Measurements from ENCODE around the gene CDKN1C.

The CDKN1C gene

GRCh38 chr11:2846470-2846869 is 39.1 kb downstream of the CDKN1C start:
- DNase-seq (ENCODE audit: low read depth): no peak

GRCh38 chr11:2846056-2846455 is 39.5 kb downstream of the CDKN1C start:
- no peak for DNase-seq (ENCODE audit: low read depth)

GRCh38 chr11:2844996-2845395 is 40.6 kb downstream of the CDKN1C start:
- DNase-seq (ENCODE audit: low read depth): no peak

- no peak for DNase-seq (ENCODE audit: low read depth)
Measured at GRCh38 chr11:2844116-2844842, 41.3 kb downstream of the CDKN1C start.

GRCh38 chr11:2843551-2843950 is 42.0 kb downstream of the CDKN1C start:
- no peak for DNase-seq (ENCODE audit: low read depth)

- DNase-seq (ENCODE audit: low read depth): no peak
Measured at GRCh38 chr11:2842876-2843275, 42.7 kb downstream of the CDKN1C start.

- DNase-seq (ENCODE audit: low read depth): no peak
Measured at GRCh38 chr11:2841411-2842190, 44.0 kb downstream of the CDKN1C start.

- DNase-seq (ENCODE audit: low read depth): no peak
Measured at GRCh38 chr11:2839395-2839943, 46.1 kb downstream of the CDKN1C start.

- DNase-seq (ENCODE audit: low read depth): no peak
Measured at GRCh38 chr11:2838676-2839294, 46.8 kb downstream of the CDKN1C start.

GRCh38 chr11:2838091-2838490 is 47.5 kb downstream of the CDKN1C start:
- DNase-seq (ENCODE audit: low read depth): no peak

GRCh38 chr11:2837651-2838050 is 47.9 kb downstream of the CDKN1C start:
- DNase-seq (ENCODE audit: low read depth): no peak

GRCh38 chr11:2837096-2837601 is 48.4 kb downstream of the CDKN1C start:
- no peak for DNase-seq (ENCODE audit: low read depth)

- DNase-seq (ENCODE audit: low read depth): no peak
Measured at GRCh38 chr11:2836315-2837095, 49.1 kb downstream of the CDKN1C start.

GRCh38 chr11:2835751-2836150 is 49.8 kb downstream of the CDKN1C start:
- DNase-seq (ENCODE audit: low read depth): no peak

- DNase-seq (ENCODE audit: low read depth): no peak
Measured at GRCh38 chr11:2835296-2835695, 50.3 kb downstream of the CDKN1C start.

- DNase-seq (ENCODE audit: low read depth): no peak
Measured at GRCh38 chr11:2834503-2835273, 50.9 kb downstream of the CDKN1C start.

GRCh38 chr11:2833716-2834502 is 51.7 kb downstream of the CDKN1C start:
- no peak for DNase-seq (ENCODE audit: low read depth)

Measured in activated T-helper 1 cell treated with Interleukin-2 at 50 U/mL for 16 hours (primary cell).